SK-N-SH (cell line): ENCODE data around the gene GOT1. TPM values are rescaled to one million over a fixed set of nuclear protein-coding genes. Genes with fewer than 3 reads are reported as not detected.

Experiments
- CTCF ChIA-PET: fragments of 300-600, 350-600 bp; formaldehyde crosslinking; extraction: SDS; loops from one replicate; lab custom pipeline; 2021; lab: Yijun Ruan, JAX
- POLR2A ChIA-PET: fragments of 350-600 bp; sonication (Branson Sonifier 250); formaldehyde crosslinking; extraction: SDS; loops from one replicate; lab custom pipeline; 2020; ENCODE audit warnings: antibody characterized with exemption, inconsistent platforms; lab: Yijun Ruan, JAX
- DNase-seq: peaks from one replicate; pipeline ENCODE4 v3.0.0; 2012
- H2AFZ ChIP-seq: fragments of 200-600 bp; sonication (generic); 2 replicates; pipeline ENCODE4 v1.8.1; 2016; ENCODE audit warnings: antibody characterized with exemption, mild to moderate bottlenecking, low read depth
- H3F3A ChIP-seq: fragments of 200-600 bp; sonication (generic); replicated peaks from 2 replicates; pipeline ENCODE3; 2016; ENCODE audit warnings: antibody characterized with exemption, mild to moderate bottlenecking; ENCODE audit not compliant: insufficient read depth
- H3K27ac ChIP-seq, 2 experiments: fragments of 200-500 bp in 1 of 2; fragments of 200-600 bp in 1 of 2; sonication (Bioruptor generic) in 1 of 2; sonication (generic), shearing (Covaris generic) in 1 of 2; 2 replicates each; pipeline versions ENCODE4 v1.5.1 to v1.6.1; 2014 to 2016; ENCODE audit warnings: low read depth in 2 of 2, inconsistent platforms in 1 of 2, low read length in 1 of 2, mild to moderate bottlenecking in 1 of 2, mixed read lengths in 1 of 2
- H3K27me3 ChIP-seq: fragments of 200-600 bp; sonication (generic), shearing (Covaris generic); 2 replicates; pipeline ENCODE4 v1.6.1; 2016; ENCODE audit warnings: mixed run types; ENCODE audit not compliant: insufficient read depth
- H3K36me3 ChIP-seq, 2 experiments: fragments of 200-500 bp in 1 of 2; fragments of 200-600 bp in 1 of 2; sonication (Bioruptor generic) in 1 of 2; sonication (generic) in 1 of 2; replicated peaks in 1 of 2; 2 replicates each; pipeline versions ENCODE3 to v1.5.1; 2014 to 2016; ENCODE audit warnings: low read length in 1 of 2, mild to moderate bottlenecking in 1 of 2; ENCODE audit not compliant: insufficient read depth in 2 of 2, control insufficient read depth in 1 of 2
- H3K4me1 ChIP-seq, 2 experiments: fragments of 200-500 bp in 1 of 2; fragments of 200-600 bp in 1 of 2; sonication (Bioruptor generic) in 1 of 2; sonication (generic), shearing (Covaris generic) in 1 of 2; 2 replicates each; pipeline versions ENCODE4 v1.5.1 to v1.6.1; 2014 to 2016; ENCODE audit warnings: low read depth in 1 of 2, low read length in 1 of 2, mixed run types in 1 of 2; ENCODE audit not compliant: insufficient read depth in 2 of 2, control insufficient read depth in 1 of 2
- H3K4me2 ChIP-seq: fragments of 200-600 bp; sonication (generic), shearing (Covaris generic); 2 replicates; pipeline ENCODE4 v1.6.1; 2017; ENCODE audit warnings: mixed run types
- H3K4me3 ChIP-seq, 2 experiments: fragments of 200-500 bp in 1 of 2; fragments of 200-600 bp in 1 of 2; sonication (Bioruptor generic) in 1 of 2; sonication (generic), shearing (Covaris generic) in 1 of 2; 2 replicates each; pipeline versions ENCODE4 v1.5.1 to v1.8.1; 2014 to 2016; ENCODE audit warnings: low read depth in 2 of 2, inconsistent platforms in 1 of 2, low read length in 1 of 2, mild to moderate bottlenecking in 1 of 2, mixed read lengths in 1 of 2, moderate library complexity in 1 of 2
- H3K79me2 ChIP-seq: fragments of 200-600 bp; sonication (generic); 2 replicates; pipeline ENCODE4 v1.8.1; 2017; ENCODE audit warnings: mild to moderate bottlenecking; ENCODE audit not compliant: insufficient read depth
- H3K9ac ChIP-seq: fragments of 200-600 bp; sonication (generic); 2 replicates; pipeline ENCODE4 v1.6.1; 2017; ENCODE audit warnings: mixed run types
- H3K9me2 ChIP-seq: fragments of 200-600 bp; sonication (generic); 2 replicates; pipeline ENCODE4 v1.6.1; 2017; ENCODE audit warnings: mixed run types
- H3K9me3 ChIP-seq: fragments of 200-600 bp; sonication (generic); 2 replicates; pipeline ENCODE4 v1.6.1; 2017; ENCODE audit warnings: mixed run types, mild to moderate bottlenecking, moderate library complexity
- H4K20me1 ChIP-seq: fragments of 200-600 bp; sonication (generic); 2 replicates; pipeline ENCODE4 v1.6.1; 2017; ENCODE audit warnings: mild to moderate bottlenecking, mixed run types; ENCODE audit not compliant: insufficient read depth
- FOXM1 ChIP-seq: IDR thresholded peaks from 2 replicates; pipeline ENCODE4 v1.4.0; 2012; ENCODE audit warnings: low read depth, mild to moderate bottlenecking
- GABPA ChIP-seq: IDR thresholded peaks from 2 replicates; pipeline ENCODE4 v1.4.0; 2012; ENCODE audit warnings: low read depth, mild to moderate bottlenecking
- GATA2 ChIP-seq: sonication (generic); formaldehyde crosslinking; IDR thresholded peaks from 2 replicates; pipeline ENCODE4 v1.5.0; 2020; ENCODE audit warnings: mild to moderate bottlenecking, missing genetic modification reagents
- IRF3 ChIP-seq: fragments of 150-350 bp; IDR thresholded peaks from 2 replicates; pipeline ENCODE4 v1.6.1; 2016; ENCODE audit warnings: mild to moderate bottlenecking, low read depth, low read length
- JUND ChIP-seq: IDR thresholded peaks from 2 replicates; pipeline ENCODE4 v1.4.0; 2012
- MAX ChIP-seq: IDR thresholded peaks from 2 replicates; pipeline ENCODE4 v1.4.0; 2012; ENCODE audit warnings: low read depth
- RFX5 ChIP-seq: IDR thresholded peaks from 2 replicates; pipeline ENCODE4 v1.6.1; 2012; ENCODE audit warnings: mild to moderate bottlenecking, improper control_type of control experiment, low read length
- RXRA ChIP-seq: IDR thresholded peaks from 2 replicates; pipeline ENCODE4 v1.4.0; 2012; ENCODE audit warnings: low read depth, mild to moderate bottlenecking, borderline replicate concordance
- SIN3A ChIP-seq: IDR thresholded peaks from 2 replicates; pipeline ENCODE4 v1.6.1; 2012; ENCODE audit warnings: low read depth, mild to moderate bottlenecking, low read length, moderate library complexity, borderline replicate concordance
- ZBTB33 ChIP-seq: IDR thresholded peaks from 2 replicates; pipeline ENCODE4 v1.4.0; 2012; ENCODE audit warnings: low read depth, borderline replicate concordance
- WGBS: methylation state at CpG from one replicate; pipeline ENCODE4 v1.1.6; 2017; ENCODE audit warnings: low lambda C conversion rate; 5-methylcytosine and 5-hydroxymethylcytosine counted together
- polyA plus RNA-seq, 3 experiments: library from polyadenylated mRNA; depleted of rRNA; stranded (reverse); fragments of >200 nt; gene quantifications; 2 replicates each; pipeline ENCODE4 v1.2.3, GENCODE V29; 2012

Gene GOT1
- polyA plus RNA-seq, 1 of the 3 experiments (the other 2 are of a cell fraction) = 9.8 TPM

- TF ChIP-seq IRF3 (no peak), FOXM1 (no peak), RXRA (no peak), JUND (no peak), MAX (no peak), ZBTB33 (no peak)
- Histone ChIP-seq H3K27me3 (no peaks in the 10 kb centered on the region; the same call in 1 of the 2 replicates), H3K9me3 (no peaks in the 10 kb centered on the region), H3K4me1 (peaks cover 5 to 9% of the 10 kb centered on the region in 2 experiments; a peak in 2 of 4 replicates), H4K20me1 (no peaks in the 10 kb centered on the region), H3K4me3 (no peak overlapping the region), H3K9ac (no peak overlapping the region), H2AFZ (no peak overlapping the region), H3K9me2 (no peaks in the 10 kb centered on the region), H3F3A (no peaks in the 10 kb centered on the region), H3K36me3 (no peaks in the 10 kb centered on the region), H3K27ac (no peak overlapping the region), H3K4me2 (no peak overlapping the region), H3K79me2 (no peaks in the 10 kb centered on the region)
- ChIA-PET POLR2A (no interaction called here), CTCF (interaction anchor here (1.3 to 2.8 kb wide), 3 partner anchors 14 to 908 kb away, joined by 6 to 10 read pairs (median 10); no protein-coding TSS in a partner anchor)
- no peak for DNase-seq
Observed at GRCh38 chr10:99375426-99375825, 55.0 kb downstream of the GOT1 start.

GRCh38 chr10:99374972-99375371, 55.5 kb downstream of the GOT1 start:
- 37% methylated on average over 3 of the region's 3 CpGs for WGBS
- no peak for DNase-seq
- Histone ChIP-seq H3K9me3 (no peaks in the 10 kb centered on the region), H3K4me2 (peak overlapping the region; percentile 17; the same call in 1 of the 2 replicates), H3K27me3 (no peaks in the 10 kb centered on the region; the same call in 1 of the 2 replicates), H4K20me1 (no peaks in the 10 kb centered on the region), H3K79me2 (no peaks in the 10 kb centered on the region), H3K9ac (no peak overlapping the region), H3K9me2 (no peaks in the 10 kb centered on the region), H3K27ac (no peak overlapping the region; a peak in 1 of 4 replicates), H3K4me1 (peaks cover 5 to 9% of the 10 kb centered on the region in 2 experiments; a peak in 2 of 4 replicates), H2AFZ (no peak overlapping the region), H3K36me3 (no peaks in the 10 kb centered on the region), H3K4me3 (no peak overlapping the region), H3F3A (no peaks in the 10 kb centered on the region)
- ChIA-PET CTCF (interaction anchor here (1.3 to 1.9 kb wide), 2 partner anchors 13 to 18 kb away, joined by 6 to 10 read pairs; no protein-coding TSS in a partner anchor), POLR2A (no interaction called here)
- no peak for TF ChIP-seq GATA2 (CRISPR knock-in tag)
- no peak for TF ChIP-seq RFX5
- no peak for TF ChIP-seq IRF3
- TF ChIP-seq GABPA = no peak
- TF ChIP-seq SIN3A = no peak
